Heart left ventricle (tissue), 16 donors: ENCODE results near the gene RAB3GAP1. TPM values are rescaled to one million over a fixed set of nuclear protein-coding genes. Genes with fewer than 3 reads are reported as not detected.

ENCODE experiments used
- ATAC-seq, 4 donors: fragments of 200-7000 bp; cut with Tn5 transposase; one replicate each; pipeline ENCODE4 v1.9.1; 2020 to 2022; ENCODE audit warnings: moderate library complexity in 4 of 4, mild to moderate bottlenecking in 3 of 4, moderate number of reproducible peaks in 1 of 4
- DNase-seq, 5 donors: peaks; one replicate each; pipeline ENCODE4 v3.0.0-alpha.2; 2020
- H3K27ac ChIP-seq, 12 donors: fragments of 200-600 bp; sonication (generic) in 4 of 12; one replicate each; pipeline versions ENCODE4 v1.5.0 to v1.8.0; 2016 to 2022; ENCODE audit warnings: mild to moderate bottlenecking in 2 of 12
- H3K27me3 ChIP-seq, 9 donors: fragments of 200-600 bp; sonication (generic) in 2 of 9; one replicate each; pipeline versions ENCODE4 v1.5.1 to v1.8.0; 2016 to 2022; ENCODE audit warnings: mild to moderate bottlenecking in 3 of 9
- H3K36me3 ChIP-seq, 9 donors: fragments of 200-600 bp; sonication (generic) in 2 of 9; one replicate each; pipeline versions ENCODE4 v1.5.0 to v1.8.0; 2018 to 2022; ENCODE audit warnings: mild to moderate bottlenecking in 2 of 9
- H3K4me1 ChIP-seq, 12 donors: fragments of 200-600 bp; sonication (generic) in 4 of 12; one replicate each; pipeline versions ENCODE4 v1.5.0 to v1.8.0; 2016 to 2022; ENCODE audit warnings: mild to moderate bottlenecking in 3 of 12
- H3K4me3 ChIP-seq, 12 donors: fragments of 200-600 bp; sonication (generic) in 4 of 12; one replicate each; pipeline versions ENCODE4 v1.5.0 to v1.8.0; 2017 to 2022; ENCODE audit warnings: mild to moderate bottlenecking in 9 of 12, moderate library complexity in 4 of 12
- H3K9me3 ChIP-seq, 12 donors: fragments of 200-600 bp; sonication (generic) in 4 of 12; one replicate each; pipeline versions ENCODE4 v1.5.0 to v1.8.0; 2016 to 2022; ENCODE audit warnings: mild to moderate bottlenecking in 1 of 12
- CTCF ChIP-seq, 12 donors: fragments of 200-600 bp; sonication (generic) in 4 of 12; IDR thresholded peaks; one replicate each; pipeline versions ENCODE4 v1.5.0 to v1.8.0; 2018 to 2022; ENCODE audit warnings: antibody characterized with exemption in 12 of 12, mild to moderate bottlenecking in 5 of 12
- POLR2A ChIP-seq, 2 donors: fragments of 450-650 bp; IDR thresholded peaks; one replicate each; pipeline ENCODE4 v1.6.1; 2017; ENCODE audit warnings: antibody characterized with exemption in 2 of 2, mild to moderate bottlenecking in 2 of 2, moderate library complexity in 2 of 2
- WGBS, 4 donors: extraction: QIAGEN DNeasy Blood & Tissue Kit in 2 of 4; methylation state at CpG; one replicate each; pipeline versions ENCODE4 v1.1.5 to v1.1.7; 2013 to 2018; 5-methylcytosine and 5-hydroxymethylcytosine counted together
- intact Hi-C, 10 donors: fragments of 100-400 bp; cut with DNase I; formaldehyde crosslinking; loops; one replicate each; pipeline versions ENCODE4 v1.11.1 to v1.14.2; 2022
- polyA plus RNA-seq, 2 donors: library from polyadenylated mRNA; stranded (reverse); fragments of 200-250 nt; gene quantifications; one replicate each; pipeline ENCODE4 v1.2.3, GENCODE V29; 2013
- total RNA-seq, 9 donors: library from RNA; depleted of rRNA in 2 of 9; stranded (reverse); fragments of >200 nt in 2 of 9; fragmentation: NEBNext Ultra II Directional in 3 of 9; extraction: Animal tissue kit (Norgen Biotek cat#: 25700) in 3 of 9; gene quantifications; one replicate each; pipeline versions ENCODE4 v1.1.0 to v1.2.4, GENCODE V29; 2016 to 2023
- donor health status: ischemic (EF 13 %, LVEDD 7.1; RV severe dilation, severe dysfunction).
- donor health status: healthy with polysubstance abuse.
- donor health status: DM: no; HTN: yes; CAD: no.
- donor health status: DM: no; HTN: no; CAD: no.
- donor health status: ischemic (EF 25% LVEDD 6.9; RV normal size, moderate dysfunction).
- donor health status: ischemic (EF 25% LVEDD 5.7; RV mildly dilated, moderate dysfunction).
- donor health status: healthy.
- donor health status: DM: yes; HTN: yes; CAD: no.
- donor health status: ischemic (EF 35%, LVEDD 5.7; RV mildly dilated, moderate dysfunction).
- donor health status: nonischemic (EF 11% LVEDD 7.7; RV severe dilation, severe dysfunction).
- donor health status: DM: yes; HTN: yes; CAD: no.
- donor health status: PGD.
- donor health status: ischemic (EF 29% LVEDD 5.4; RV normal size, mild dysfunction).
- donor health status: nonischemic (EF 23%, LVEDD 6.1; RV moderate dilation, normal function).

RAB3GAP1 gene
- total and polyA plus RNA-seq, 11 donors: 16.7 to 63.6 (median 47.2) TPM

GRCh38 chr2:135186054-135186453, 134.0 kb downstream of the RAB3GAP1 start:
- Histone ChIP-seq H3K9me3 (peaks cover 0 to 21% (median 8%) of the 10 kb centered on the region in 12 donors), H3K27me3 (no peaks in the 10 kb centered on the region), H3K36me3 (no peaks in the 10 kb centered on the region), H3K4me1 (peaks cover 0 to 3% (median 0%) of the 10 kb centered on the region in 12 donors), H3K27ac (no peak overlapping the region), H3K4me3 (no peak overlapping the region)
- ATAC-seq: peak; percentile 77 to 87 (median 78)
- peak in 2 of 5 donors; percentile 29 to 31 for DNase-seq
- WGBS, 4 donors: 49 to 60% (median 57%) methylated on average over 5 of the region's 5 CpGs
- TF ChIP-seq POLR2A (IDR thresholded peaks at IDR 0.05) (no peak), CTCF (IDR thresholded peaks at IDR 0.05) (no peak)
- intact Hi-C loops: no loop called here

- no peak overlapping the region for H3K27ac ChIP-seq
- DNase-seq (no peak), ATAC-seq (no peak)
- H3K27me3 ChIP-seq: no peaks in the 10 kb centered on the region
- H3K4me1 ChIP-seq: peaks cover 0 to 3% (median 0%) of the 10 kb centered on the region in 12 donors
- 81 to 85% (median 83%) methylated on average over 3 of the region's 3 CpGs for WGBS, 4 donors
- intact Hi-C loops: no loop called here
- H3K36me3 ChIP-seq: no peaks in the 10 kb centered on the region
- H3K9me3 ChIP-seq: peaks cover 0 to 31% (median 8%) of the 10 kb centered on the region in 12 donors
- TF ChIP-seq CTCF (IDR thresholded peaks at IDR 0.05) (no peak), POLR2A (IDR thresholded peaks at IDR 0.05) (no peak)
- no peak overlapping the region for H3K4me3 ChIP-seq
These were observed 135.2 kb downstream of the RAB3GAP1 start for GRCh38 chr2:135187270-135187669.

DNA sequence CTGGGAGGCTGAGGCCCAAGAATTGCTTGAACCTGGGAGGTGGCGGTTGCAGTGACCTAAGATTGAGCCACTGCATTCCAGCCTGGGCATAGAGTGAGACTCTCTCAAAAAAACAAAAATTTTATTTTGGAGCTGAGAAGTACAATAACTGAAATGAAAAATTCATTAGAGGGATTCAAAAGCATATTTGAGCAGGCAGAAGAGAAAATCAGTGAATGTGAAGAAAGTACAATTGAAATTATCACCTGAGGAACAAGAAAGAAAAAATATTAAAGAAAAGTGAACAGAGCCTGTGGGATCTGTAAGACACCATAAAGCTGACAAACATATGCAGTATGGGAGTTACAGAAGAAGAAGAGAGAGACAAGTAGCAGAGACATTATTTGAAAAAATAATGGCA, 137.1 kb downstream of the RAB3GAP1 start:
- peaks cover 0 to 3% (median 0%) of the 10 kb centered on the region in 12 donors for H3K4me1 ChIP-seq
- no peak overlapping the region for H3K27ac ChIP-seq
- intact Hi-C loops: no loop called here
- ATAC-seq (no peak), DNase-seq (no peak)
- no peaks in the 10 kb centered on the region for H3K27me3 ChIP-seq
- WGBS, 4 donors: 38 to 100% (median 98%) methylated on average over 1 of the region's 1 CpG
- no peak overlapping the region for H3K4me3 ChIP-seq
- TF ChIP-seq CTCF (IDR thresholded peaks at IDR 0.05) (no peak), POLR2A (IDR thresholded peaks at IDR 0.05) (no peak)
- peaks cover 0 to 35% (median 8%) of the 10 kb centered on the region in 12 donors for H3K9me3 ChIP-seq
- no peaks in the 10 kb centered on the region for H3K36me3 ChIP-seq

GRCh38 chr2:135190799-135191198, 138.7 kb downstream of the RAB3GAP1 start:
- no peak for DNase-seq
- ATAC-seq: no peak
- Histone ChIP-seq H3K27ac (no peak overlapping the region), H3K9me3 (peaks cover 0 to 36% (median 8%) of the 10 kb centered on the region in 12 donors), H3K36me3 (no peaks in the 10 kb centered on the region), H3K27me3 (no peaks in the 10 kb centered on the region), H3K4me1 (peaks cover 0 to 2% (median 0%) of the 10 kb centered on the region in 12 donors), H3K4me3 (no peak overlapping the region)
- no peak for TF ChIP-seq POLR2A (IDR thresholded peaks at IDR 0.05)
- intact Hi-C loops: no loop called here

DNA sequence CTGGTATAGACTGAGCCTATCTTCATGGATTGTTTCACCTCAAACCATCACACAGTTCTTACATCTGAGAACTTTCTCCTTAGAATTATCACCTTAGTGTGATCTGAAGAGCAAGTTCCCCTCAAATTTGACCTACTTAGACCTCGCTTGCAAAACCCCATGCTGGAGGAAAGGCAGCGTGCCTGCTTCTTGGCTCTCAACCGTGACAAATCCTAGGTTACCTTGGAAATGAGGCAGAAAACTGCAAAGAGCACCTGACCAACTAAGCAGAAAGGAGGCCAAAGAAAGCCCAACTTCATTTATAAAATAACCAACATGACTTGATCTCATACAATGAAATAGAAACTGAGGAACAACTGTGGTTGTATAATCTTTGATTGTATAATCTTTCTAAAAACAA, 146.4 kb downstream of the RAB3GAP1 start:
- intact Hi-C loops: no loop called here
- TF ChIP-seq POLR2A (IDR thresholded peaks at IDR 0.05): no peak
- TF ChIP-seq CTCF (IDR thresholded peaks at IDR 0.05): no peak
- no peak for ATAC-seq

More for the DNA sequence above, 146.4 kb downstream of the RAB3GAP1 start:
- Histone ChIP-seq H3K4me1 (no peaks in the 10 kb centered on the region), H3K27ac (no peak overlapping the region), H3K9me3 (peaks cover 0 to 6% (median 0%) of the 10 kb centered on the region in 12 donors), H3K36me3 (peaks cover 0 to 4% (median 0%) of the 10 kb centered on the region in 9 donors), H3K4me3 (no peak overlapping the region), H3K27me3 (no peaks in the 10 kb centered on the region)
- DNase-seq: no peak
- WGBS, 4 donors: 91 to 93% (median 92%) methylated on average over 3 of the region's 3 CpGs
